Large intestine (tissue), 3 donors: ENCODE measurements around the gene CREBBP. TPM values are rescaled to one million over a fixed set of nuclear protein-coding genes. Genes with fewer than 3 reads are reported as not detected.

Experiments used
- DNase-seq, 2 donors: peaks; one replicate each; pipeline versions ENCODE4 v3.0.0 to v3.0.0-alpha.2; 2013
- H3K27ac ChIP-seq: one replicate; pipeline ENCODE4 v1.5.1; 2013; ENCODE audit warnings: low read length
- H3K27me3 ChIP-seq: 2 replicates; pipeline ENCODE4 v1.6.1; 2013; ENCODE audit warnings: low read length; ENCODE audit not compliant: control insufficient read depth, insufficient read depth
- H3K36me3 ChIP-seq: 2 replicates; pipeline ENCODE4 v1.6.1; 2013; ENCODE audit warnings: low read length; ENCODE audit not compliant: control insufficient read depth, insufficient read depth
- H3K4me1 ChIP-seq: one replicate; pipeline ENCODE4 v1.6.1; 2013; ENCODE audit warnings: low read length; ENCODE audit not compliant: control insufficient read depth, insufficient read depth
- H3K4me3 ChIP-seq: one replicate; pipeline ENCODE4 v1.5.1; 2013; ENCODE audit warnings: low read length
- H3K9me3 ChIP-seq: one replicate; pipeline ENCODE4 v1.6.1; 2013; ENCODE audit warnings: mild to moderate bottlenecking, low read depth, low read length, moderate library complexity; ENCODE audit not compliant: control insufficient read depth
- WGBS: methylation state at CpG from one replicate; pipeline ENCODE4 v1.1.5; 2013; ENCODE audit warnings: low lambda C conversion rate; ENCODE audit not compliant: insufficient coverage; 5-methylcytosine and 5-hydroxymethylcytosine counted together
- polyA plus RNA-seq: library from polyadenylated mRNA; unstranded; fragments of 120-200 nt; gene quantifications from one replicate; pipeline ENCODE4 v1.2.1, GENCODE V29; 2013

CREBBP gene
- polyA plus RNA-seq, 1 donor: 46.6 TPM

- no peaks in the 10 kb centered on the region for H3K9me3 ChIP-seq
- 70% methylated on average over 6 of the region's 10 CpGs for WGBS
Measured at GRCh38 chr16:3797904-3798811, 82.4 kb downstream of the CREBBP start.

GRCh38 chr16:3797473-3797872, 83.0 kb downstream of the CREBBP start:
- Histone ChIP-seq H3K27ac (no peak overlapping the region), H3K4me1 (no peaks in the 10 kb centered on the region), H3K27me3 (no peaks in the 10 kb centered on the region), H3K36me3 (peaks cover 15% of the 10 kb centered on the region), H3K4me3 (no peak overlapping the region), H3K9me3 (no peaks in the 10 kb centered on the region)
- no peak for DNase-seq
- WGBS: no CpG with 5 or more reads among the region's 1 CpG

More at GRCh38 chr16:3797904-3798811, 82.4 kb downstream of the CREBBP start:
- Histone ChIP-seq H3K27ac (no peak overlapping the region), H3K27me3 (no peaks in the 10 kb centered on the region), H3K4me1 (no peaks in the 10 kb centered on the region), H3K36me3 (peaks cover 8% of the 10 kb centered on the region), H3K4me3 (no peak overlapping the region)
- DNase-seq: no peak

GRCh38 chr16:3793161-3793576, 87.3 kb downstream of the CREBBP start:
- H3K36me3 ChIP-seq: peaks cover 42% of the 10 kb centered on the region

GRCh38 chr16:3792472-3793012, 88.0 kb downstream of the CREBBP start:
- no peak overlapping the region for H3K4me3 ChIP-seq
- DNase-seq: no peak
- no peaks in the 10 kb centered on the region for H3K9me3 ChIP-seq
- H3K36me3 ChIP-seq: peaks cover 48% of the 10 kb centered on the region
- H3K4me1 ChIP-seq: no peaks in the 10 kb centered on the region
- no CpG with 5 or more reads among the region's 12 CpGs for WGBS
- H3K27me3 ChIP-seq: no peaks in the 10 kb centered on the region
- H3K27ac ChIP-seq: no peak overlapping the region

More at GRCh38 chr16:3793161-3793576, 87.3 kb downstream of the CREBBP start:
- Histone ChIP-seq H3K27me3 (no peaks in the 10 kb centered on the region), H3K27ac (no peak overlapping the region), H3K4me3 (no peak overlapping the region), H3K9me3 (no peaks in the 10 kb centered on the region), H3K4me1 (no peaks in the 10 kb centered on the region)
- DNase-seq: no peak
- 100% methylated on average over 1 of the region's 16 CpGs for WGBS

GRCh38 chr16:3791701-3792100, 88.8 kb downstream of the CREBBP start:
- DNase-seq: no peak
- H3K36me3 ChIP-seq: peaks cover 52% of the 10 kb centered on the region
- 100% methylated on average over 2 of the region's 8 CpGs for WGBS
- no peaks in the 10 kb centered on the region for H3K27me3 ChIP-seq
- H3K9me3 ChIP-seq: no peaks in the 10 kb centered on the region
- H3K27ac ChIP-seq: no peak overlapping the region
- H3K4me3 ChIP-seq: no peak overlapping the region
- no peaks in the 10 kb centered on the region for H3K4me1 ChIP-seq

- Histone ChIP-seq H3K4me3 (no peak overlapping the region), H3K27me3 (no peaks in the 10 kb centered on the region), H3K27ac (no peak overlapping the region), H3K36me3 (peaks cover 63% of the 10 kb centered on the region), H3K9me3 (no peaks in the 10 kb centered on the region), H3K4me1 (no peaks in the 10 kb centered on the region)
- DNase-seq: no peak
- 90% methylated on average over 2 of the region's 8 CpGs for WGBS
Measured at GRCh38 chr16:3789375-3790099, 91.0 kb downstream of the CREBBP start.

- H3K36me3 ChIP-seq: peaks cover 63% of the 10 kb centered on the region
- H3K4me1 ChIP-seq: no peaks in the 10 kb centered on the region
- H3K9me3 ChIP-seq: no peaks in the 10 kb centered on the region
- DNase-seq: no peak
- H3K27ac ChIP-seq: no peak overlapping the region
- no peak overlapping the region for H3K4me3 ChIP-seq
- no peaks in the 10 kb centered on the region for H3K27me3 ChIP-seq
- WGBS: no CpG with 5 or more reads among the region's 9 CpGs
Measured at GRCh38 chr16:3788711-3789374, 91.7 kb downstream of the CREBBP start.

- 100% methylated on average over 1 of the region's 10 CpGs for WGBS
Measured at GRCh38 chr16:3787924-3788661, 92.4 kb downstream of the CREBBP start.

GRCh38 chr16:3785413-3785812, 95.1 kb downstream of the CREBBP start:
- Histone ChIP-seq H3K27ac (no peak overlapping the region), H3K4me1 (no peaks in the 10 kb centered on the region), H3K36me3 (peaks cover 57% of the 10 kb centered on the region), H3K9me3 (no peaks in the 10 kb centered on the region), H3K27me3 (no peaks in the 10 kb centered on the region), H3K4me3 (no peak overlapping the region)
- no peak for DNase-seq
- 100% methylated on average over 2 of the region's 12 CpGs for WGBS

More at GRCh38 chr16:3787924-3788661, 92.4 kb downstream of the CREBBP start:
- Histone ChIP-seq H3K36me3 (peaks cover 63% of the 10 kb centered on the region), H3K4me3 (no peak overlapping the region), H3K4me1 (no peaks in the 10 kb centered on the region), H3K27ac (no peak overlapping the region), H3K9me3 (no peaks in the 10 kb centered on the region), H3K27me3 (no peaks in the 10 kb centered on the region)
- DNase-seq: no peak
